Measurements from ENCODE around the gene RFX3. TPM values are rescaled to one million over a fixed set of nuclear protein-coding genes. Genes with fewer than 3 reads are reported as not detected.

Gene RFX3
- total RNA-seq, 1 experiment from 2014 or later = 9.9 TPM

GRCh38 chr9:3506164-3506563, 19.6 kb downstream of the RFX3 start:
- H2AK5ac ChIP-seq (ENCODE audit: insufficient read length, low read length) = no peak overlapping the region
- H3K4me3 Mint-ChIP-seq = no peak overlapping the region
- no peaks in the 10 kb centered on the region for H3K79me1 ChIP-seq (ENCODE audit: insufficient read depth, low read depth, low read length, poor library complexity, severe bottlenecking)
- no peak overlapping the region for H2BK15ac ChIP-seq (ENCODE audit: low read depth, low read length)
- H4K91ac ChIP-seq (ENCODE audit: insufficient read length, low read depth, low read length) = no peak overlapping the region
- H2BK5ac ChIP-seq (ENCODE audit: insufficient read length, low read length) = no peak overlapping the region
- TF ChIP-seq CTCF (conservative IDR thresholded peaks at IDR 0.05) = no peak
- no peaks in the 10 kb centered on the region for H3K27me3 Mint-ChIP-seq (ENCODE audit: low read depth)
- H4K8ac ChIP-seq (replicated peaks; ENCODE audit: insufficient read length, low read depth, low read length) = no peak overlapping the region
- no peaks in the 10 kb centered on the region for H3K23me2 ChIP-seq (ENCODE audit: insufficient read length, low read depth, low read length, poor library complexity, severe bottlenecking)
- H4K5ac ChIP-seq (ENCODE audit: insufficient read length, low read depth, low read length) = no peak overlapping the region
- DNase-seq = no peak
- no peak overlapping the region for H3K27ac ChIP-seq (ENCODE audit: insufficient read length, low read depth, low read length)
- no peak overlapping the region for H3K18ac ChIP-seq (ENCODE audit: insufficient read length, low read depth, low read length)
- no peaks in the 10 kb centered on the region for H3K9me3 Mint-ChIP-seq
- no peak overlapping the region for H2BK12ac ChIP-seq (ENCODE audit: insufficient read length, low read depth, low read length)
- no peak overlapping the region for H3T11ph ChIP-seq (ENCODE audit: low read length)
- no peaks in the 10 kb centered on the region for H3K79me2 ChIP-seq (ENCODE audit: insufficient read depth, low read length)
- peak overlapping the region in 1 of 3 experiments; percentile 63; a peak in 1 of 7 replicates for H3K27ac Mint-ChIP-seq
- H3K56ac ChIP-seq (ENCODE audit: insufficient read length, low read depth, low read length) = no peak overlapping the region
- H3K9me3 ChIP-seq (ENCODE audit: control insufficient read depth, low read depth, low read length) = no peaks in the 10 kb centered on the region
- no peak overlapping the region for H3K23ac ChIP-seq (ENCODE audit: insufficient read length, low read depth, low read length)
- no peaks in the 10 kb centered on the region for H4K20me1 ChIP-seq (ENCODE audit: control insufficient read depth, insufficient read depth, insufficient read length)
- H3K14ac ChIP-seq (ENCODE audit: insufficient read depth, low read length) = no peak overlapping the region
- no peak overlapping the region for H2BK120ac ChIP-seq (ENCODE audit: low read depth, low read length, poor library complexity, severe bottlenecking)
- no peaks in the 10 kb centered on the region for H3K27me3 ChIP-seq (ENCODE audit: insufficient read depth, low read length)
- H2BK20ac ChIP-seq (ENCODE audit: low read depth, low read length, poor library complexity, severe bottlenecking) = no peak overlapping the region
- H3K4ac ChIP-seq (ENCODE audit: low read depth, low read length) = no peak overlapping the region
- H3K4me2 ChIP-seq (ENCODE audit: insufficient read depth, insufficient read length, low read length) = no peak overlapping the region
- no peak overlapping the region for H2AFZ ChIP-seq (ENCODE audit: low read length)
- no peaks in the 10 kb centered on the region for H3K4me1 ChIP-seq (ENCODE audit: insufficient read depth, low read length)
- no peak overlapping the region for H3K9ac ChIP-seq (ENCODE audit: extremely low read depth, insufficient read length, low read length)
- WGBS (ENCODE audit: extremely low coverage, insufficient read length, low lambda C conversion rate) = no CpG with 5 or more reads among the region's 2 CpGs
- H3K36me3 Mint-ChIP-seq (ENCODE audit: insufficient read depth in 1 of 3, low read depth in 3 of 3) = no peaks in the 10 kb centered on the region
- peaks cover 30 to 38% of the 10 kb centered on the region in 2 experiments for H3K4me1 Mint-ChIP-seq

Data from H9 (cell line).